WTC11 (cell line): ENCODE data around the gene FAM9C. TPM values are rescaled to one million over a fixed set of nuclear protein-coding genes. Genes with fewer than 3 reads are reported as not detected.

Experiments used
- ATAC-seq: fragments of 200-7000 bp; cut with Tn5 transposase; 2 replicates; pipeline ENCODE4 v1.10.0; 2021; ENCODE audit warnings: mild to moderate bottlenecking, moderate library complexity
- CTCF ChIA-PET: fragments of 300-600 bp; sonication (Branson Sonifier 250); formaldehyde crosslinking; loops from one replicate; lab custom pipeline; 2021; ENCODE audit warnings: antibody characterized with exemption; lab: Charles Lee
- POLR2A ChIA-PET: fragments of 350-600 bp; sonication (Branson Sonifier 250); formaldehyde crosslinking; loops from one replicate; lab custom pipeline; 2021; ENCODE audit warnings: antibody characterized with exemption; lab: Charles Lee
- DNase-seq: peaks from one replicate; pipeline ENCODE4 v3.0.0; 2021; ENCODE audit warnings: low spot score
- H3K27ac Mint-ChIP-seq: 2 replicates; pipeline ENCODE4 v1.8.0; 2021; ENCODE audit warnings: mixed read lengths
- H3K27me3 Mint-ChIP-seq: 2 replicates; pipeline ENCODE4 v1.8.0; 2021; ENCODE audit warnings: low read depth, mild to moderate bottlenecking, moderate library complexity, mixed read lengths
- H3K36me3 Mint-ChIP-seq: 2 replicates; pipeline ENCODE4 v1.8.0; 2021; ENCODE audit warnings: mixed read lengths
- H3K4me1 Mint-ChIP-seq: 2 replicates; pipeline ENCODE4 v1.8.0; 2022; ENCODE audit warnings: mixed read lengths
- H3K4me3 Mint-ChIP-seq: 2 replicates; pipeline ENCODE4 v1.8.0; 2021; ENCODE audit warnings: mild to moderate bottlenecking, moderate library complexity, mixed read lengths
- H3K9me3 Mint-ChIP-seq: 2 replicates; pipeline ENCODE4 v1.8.0; 2021; ENCODE audit warnings: mixed read lengths
- CREM ChIP-seq: sonication (generic); formaldehyde crosslinking; IDR thresholded peaks from 2 replicates; pipeline ENCODE4 v1.8.1; 2022; ENCODE audit warnings: mild to moderate bottlenecking, missing genetic modification reagents, moderate library complexity
- ELF4 ChIP-seq: sonication (generic); formaldehyde crosslinking; IDR thresholded peaks from 2 replicates; pipeline ENCODE4 v1.8.1; 2022; ENCODE audit warnings: low read depth, mild to moderate bottlenecking, moderate library complexity, missing genetic modification reagents
- ESRRA ChIP-seq: sonication (generic); formaldehyde crosslinking; IDR thresholded peaks from 2 replicates; pipeline ENCODE4 v1.8.1; 2022; ENCODE audit warnings: mild to moderate bottlenecking, missing genetic modification reagents, borderline replicate concordance
- FOXK1 ChIP-seq: sonication (generic); formaldehyde crosslinking; IDR thresholded peaks from 2 replicates; pipeline ENCODE4 v1.8.0; 2022; ENCODE audit warnings: mild to moderate bottlenecking, moderate library complexity, missing genetic modification reagents
- GABPB1 ChIP-seq: sonication (generic); formaldehyde crosslinking; IDR thresholded peaks from 2 replicates; pipeline ENCODE4 v1.8.1; 2023; ENCODE audit warnings: mild to moderate bottlenecking, missing genetic modification reagents
- HMGA2 ChIP-seq: fragments of 250-450 bp; sonication (Bioruptor Pico); IDR thresholded peaks from 2 replicates; pipeline ENCODE4 v1.4.0; 2021; ENCODE audit warnings: mild to moderate bottlenecking, moderate library complexity
- IRF2 ChIP-seq: sonication (generic); formaldehyde crosslinking; IDR thresholded peaks from 2 replicates; pipeline ENCODE4 v1.8.0; 2022; ENCODE audit warnings: low read depth, missing genetic modification reagents, borderline replicate concordance
- MYBL2 ChIP-seq: sonication (generic); formaldehyde crosslinking; IDR thresholded peaks from 2 replicates; pipeline ENCODE4 v1.8.1; 2023; ENCODE audit warnings: mild to moderate bottlenecking, moderate library complexity, missing genetic modification reagents
- NFATC4 ChIP-seq: fragments of 250-450 bp; sonication (Bioruptor Pico); IDR thresholded peaks from 2 replicates; pipeline ENCODE4 v1.9.0; 2021; ENCODE audit warnings: mild to moderate bottlenecking
- NR2C2 ChIP-seq: sonication (generic); formaldehyde crosslinking; IDR thresholded peaks from 2 replicates; pipeline ENCODE4 v1.8.0; 2022; ENCODE audit warnings: mild to moderate bottlenecking, missing genetic modification reagents
- TCF7 ChIP-seq: sonication (generic); formaldehyde crosslinking; IDR thresholded peaks from 2 replicates; pipeline ENCODE4 v1.8.0; 2022; ENCODE audit warnings: mild to moderate bottlenecking, low read depth, missing genetic modification reagents, moderate library complexity
- TP53 ChIP-seq: sonication (generic); formaldehyde crosslinking; IDR thresholded peaks from 2 replicates; pipeline ENCODE4 v1.8.1; 2023; ENCODE audit warnings: mild to moderate bottlenecking, missing genetic modification reagents
- ZBTB21 ChIP-seq: sonication (generic); formaldehyde crosslinking; IDR thresholded peaks from 2 replicates; pipeline ENCODE4 v1.8.1; 2023; ENCODE audit warnings: mild to moderate bottlenecking, missing genetic modification reagents, borderline replicate concordance
- ZNF219 ChIP-seq: sonication (generic); formaldehyde crosslinking; IDR thresholded peaks from 2 replicates; pipeline ENCODE4 v1.8.0; 2023; ENCODE audit warnings: missing genetic modification reagents, mild to moderate bottlenecking, borderline replicate concordance
- ZNF263 ChIP-seq: sonication (generic); formaldehyde crosslinking; IDR thresholded peaks from 2 replicates; pipeline ENCODE4 v1.8.1; 2022; ENCODE audit warnings: low read depth, mild to moderate bottlenecking, moderate library complexity, missing genetic modification reagents
- total RNA-seq: library from RNA; stranded (reverse); gene quantifications from 3 replicates; pipeline ENCODE4 v1.2.3, GENCODE V29; 2021
- TF ChIP-seq, protein P1 (sequence below): sonication (generic); formaldehyde crosslinking; IDR thresholded peaks from 2 replicates; pipeline ENCODE4 v1.8.0; 2022; ENCODE audit warnings: missing genetic modification reagents
- TF ChIP-seq, protein P2 (sequence below): fragments of 250-450 bp; sonication (Bioruptor Pico); IDR thresholded peaks from 2 replicates; pipeline ENCODE4 v1.9.0; 2021; ENCODE audit warnings: mild to moderate bottlenecking
- TF ChIP-seq, protein P3 (sequence below): sonication (generic); formaldehyde crosslinking; IDR thresholded peaks from 2 replicates; pipeline ENCODE4 v1.8.0; 2022; ENCODE audit warnings: mild to moderate bottlenecking, missing genetic modification reagents
- TF ChIP-seq, protein P4 (sequence below): sonication (generic); formaldehyde crosslinking; IDR thresholded peaks from 2 replicates; pipeline ENCODE4 v1.8.1; 2022; ENCODE audit warnings: missing genetic modification reagents, borderline replicate concordance
- TF ChIP-seq, protein P5 (sequence below): fragments of 250-450 bp; sonication (Bioruptor Pico); conservative IDR thresholded peaks from 2 replicates; pipeline ENCODE4 v1.9.0; 2021; ENCODE audit warnings: mild to moderate bottlenecking
- TF ChIP-seq, protein P6 (sequence below): sonication (generic); formaldehyde crosslinking; IDR thresholded peaks from 2 replicates; pipeline ENCODE4 v1.8.1; 2023; ENCODE audit warnings: mild to moderate bottlenecking, missing genetic modification reagents, borderline replicate concordance

FAM9C gene
- total RNA-seq, 1 experiment from 2014 or later: 0.28 TPM

DNA sequence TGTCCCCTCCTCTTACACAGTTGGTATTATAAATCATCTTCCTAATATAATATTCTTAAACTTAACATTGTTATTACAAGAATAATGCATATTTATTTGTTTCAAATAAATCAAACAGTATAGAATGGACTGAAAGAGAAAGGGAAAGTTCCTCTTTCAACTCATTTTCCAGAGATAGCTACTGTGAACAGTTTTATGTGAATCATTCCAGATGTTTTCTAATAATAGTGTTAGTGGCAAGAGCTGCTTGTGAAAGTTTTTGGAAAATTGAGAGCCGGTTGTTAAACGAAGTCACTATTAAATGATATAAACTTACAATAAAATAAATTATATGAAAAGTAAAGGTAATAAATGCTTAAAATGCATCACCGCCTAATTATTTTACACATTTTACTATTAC lies 55.0 kb downstream of the FAM9C start:
- Mint-ChIP-seq H3K4me3 (no peak overlapping the region), H3K4me1 (peaks cover 11% of the 10 kb centered on the region; the same call in 1 of the 2 replicates), H3K27me3 (peaks cover 3% of the 10 kb centered on the region), H3K9me3 (peaks cover 16% of the 10 kb centered on the region), H3K27ac (no peak overlapping the region)
- ChIA-PET POLR2A (no interaction called here), CTCF (no interaction called here)
- ATAC-seq: no peak
- no peak for DNase-seq
- TF ChIP-seq TP53 (CRISPR knock-in tag) (no peak), NR2C2 (CRISPR knock-in tag) (no peak), ZNF219 (no peak), TCF7 (CRISPR knock-in tag) (no peak), ZNF263 (CRISPR knock-in tag) (no peak), CREM (CRISPR knock-in tag) (no peak), ELF4 (CRISPR knock-in tag) (no peak), ZBTB21 (CRISPR knock-in tag) (no peak), NFATC4 (no peak), GABPB1 (CRISPR knock-in tag) (no peak), HMGA2 (CRISPR knock-in tag) (no peak), MYBL2 (CRISPR knock-in tag) (no peak)
- TF ChIP-seq, protein P1, sequence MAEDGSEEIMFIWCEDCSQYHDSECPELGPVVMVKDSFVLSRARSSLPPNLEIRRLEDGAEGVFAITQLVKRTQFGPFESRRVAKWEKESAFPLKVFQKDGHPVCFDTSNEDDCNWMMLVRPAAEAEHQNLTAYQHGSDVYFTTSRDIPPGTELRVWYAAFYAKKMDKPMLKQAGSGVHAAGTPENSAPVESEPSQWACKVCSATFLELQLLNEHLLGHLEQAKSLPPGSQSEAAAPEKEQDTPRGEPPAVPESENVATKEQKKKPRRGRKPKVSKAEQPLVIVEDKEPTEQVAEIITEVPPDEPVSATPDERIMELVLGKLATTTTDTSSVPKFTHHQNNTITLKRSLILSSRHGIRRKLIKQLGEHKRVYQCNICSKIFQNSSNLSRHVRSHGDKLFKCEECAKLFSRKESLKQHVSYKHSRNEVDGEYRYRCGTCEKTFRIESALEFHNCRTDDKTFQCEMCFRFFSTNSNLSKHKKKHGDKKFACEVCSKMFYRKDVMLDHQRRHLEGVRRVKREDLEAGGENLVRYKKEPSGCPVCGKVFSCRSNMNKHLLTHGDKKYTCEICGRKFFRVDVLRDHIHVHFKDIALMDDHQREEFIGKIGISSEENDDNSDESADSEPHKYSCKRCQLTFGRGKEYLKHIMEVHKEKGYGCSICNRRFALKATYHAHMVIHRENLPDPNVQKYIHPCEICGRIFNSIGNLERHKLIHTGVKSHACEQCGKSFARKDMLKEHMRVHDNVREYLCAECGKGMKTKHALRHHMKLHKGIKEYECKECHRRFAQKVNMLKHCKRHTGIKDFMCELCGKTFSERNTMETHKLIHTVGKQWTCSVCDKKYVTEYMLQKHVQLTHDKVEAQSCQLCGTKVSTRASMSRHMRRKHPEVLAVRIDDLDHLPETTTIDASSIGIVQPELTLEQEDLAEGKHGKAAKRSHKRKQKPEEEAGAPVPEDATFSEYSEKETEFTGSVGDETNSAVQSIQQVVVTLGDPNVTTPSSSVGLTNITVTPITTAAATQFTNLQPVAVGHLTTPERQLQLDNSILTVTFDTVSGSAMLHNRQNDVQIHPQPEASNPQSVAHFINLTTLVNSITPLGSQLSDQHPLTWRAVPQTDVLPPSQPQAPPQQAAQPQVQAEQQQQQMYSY (CRISPR knock-in tag): no peak
- TF ChIP-seq, protein P2, sequence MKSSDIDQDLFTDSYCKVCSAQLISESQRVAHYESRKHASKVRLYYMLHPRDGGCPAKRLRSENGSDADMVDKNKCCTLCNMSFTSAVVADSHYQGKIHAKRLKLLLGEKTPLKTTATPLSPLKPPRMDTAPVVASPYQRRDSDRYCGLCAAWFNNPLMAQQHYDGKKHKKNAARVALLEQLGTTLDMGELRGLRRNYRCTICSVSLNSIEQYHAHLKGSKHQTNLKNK (CRISPR knock-in tag): no peak
- TF ChIP-seq, protein P3, sequence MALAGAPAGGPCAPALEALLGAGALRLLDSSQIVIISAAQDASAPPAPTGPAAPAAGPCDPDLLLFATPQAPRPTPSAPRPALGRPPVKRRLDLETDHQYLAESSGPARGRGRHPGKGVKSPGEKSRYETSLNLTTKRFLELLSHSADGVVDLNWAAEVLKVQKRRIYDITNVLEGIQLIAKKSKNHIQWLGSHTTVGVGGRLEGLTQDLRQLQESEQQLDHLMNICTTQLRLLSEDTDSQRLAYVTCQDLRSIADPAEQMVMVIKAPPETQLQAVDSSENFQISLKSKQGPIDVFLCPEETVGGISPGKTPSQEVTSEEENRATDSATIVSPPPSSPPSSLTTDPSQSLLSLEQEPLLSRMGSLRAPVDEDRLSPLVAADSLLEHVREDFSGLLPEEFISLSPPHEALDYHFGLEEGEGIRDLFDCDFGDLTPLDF: no peak
- TF ChIP-seq, protein P4, sequence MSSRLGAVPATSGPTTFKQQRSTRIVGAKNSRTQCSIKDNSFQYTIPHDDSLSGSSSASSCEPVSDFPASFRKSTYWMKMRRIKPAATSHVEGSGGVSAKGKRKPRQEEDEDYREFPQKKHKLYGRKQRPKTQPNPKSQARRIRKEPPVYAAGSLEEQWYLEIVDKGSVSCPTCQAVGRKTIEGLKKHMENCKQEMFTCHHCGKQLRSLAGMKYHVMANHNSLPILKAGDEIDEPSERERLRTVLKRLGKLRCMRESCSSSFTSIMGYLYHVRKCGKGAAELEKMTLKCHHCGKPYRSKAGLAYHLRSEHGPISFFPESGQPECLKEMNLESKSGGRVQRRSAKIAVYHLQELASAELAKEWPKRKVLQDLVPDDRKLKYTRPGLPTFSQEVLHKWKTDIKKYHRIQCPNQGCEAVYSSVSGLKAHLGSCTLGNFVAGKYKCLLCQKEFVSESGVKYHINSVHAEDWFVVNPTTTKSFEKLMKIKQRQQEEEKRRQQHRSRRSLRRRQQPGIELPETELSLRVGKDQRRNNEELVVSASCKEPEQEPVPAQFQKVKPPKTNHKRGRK: no peak
- TF ChIP-seq, protein P5, sequence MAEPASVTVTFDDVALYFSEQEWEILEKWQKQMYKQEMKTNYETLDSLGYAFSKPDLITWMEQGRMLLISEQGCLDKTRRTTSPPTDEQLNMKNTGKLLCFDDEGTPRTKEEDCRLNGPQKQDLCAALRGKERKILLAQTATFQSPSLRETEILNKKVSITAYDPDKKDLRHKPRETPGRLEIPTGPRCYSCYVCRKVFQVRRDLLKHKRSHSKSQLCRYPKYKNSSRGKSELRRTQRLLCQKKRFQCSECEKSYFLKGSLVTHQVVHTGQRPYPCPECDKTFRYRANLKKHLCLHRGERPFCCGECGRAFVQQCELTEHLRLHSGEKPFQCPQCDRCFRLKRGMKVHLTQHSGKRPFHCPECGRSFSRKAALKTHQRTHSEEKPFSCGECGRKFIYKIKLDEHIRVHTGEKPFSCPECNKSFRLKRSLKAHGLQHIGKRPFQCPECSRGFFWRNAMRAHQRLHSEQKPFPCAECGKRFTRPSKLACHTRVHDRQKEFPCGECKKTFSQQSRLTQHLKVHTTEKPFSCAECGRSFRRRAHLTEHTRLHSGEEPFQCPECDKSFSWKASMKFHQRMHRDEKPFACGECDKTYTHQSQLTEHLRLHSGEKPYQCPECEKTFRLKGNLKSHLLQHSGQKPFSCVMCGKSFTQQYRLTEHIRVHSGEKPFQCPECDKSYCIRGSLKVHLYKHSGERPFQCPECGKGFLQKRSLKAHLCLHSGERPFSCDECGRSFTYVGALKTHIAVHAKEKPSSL (CRISPR knock-in tag): no peak
- TF ChIP-seq, all 79 proteins: peak for 0
- H3K36me3 Mint-ChIP-seq: peaks cover 12% of the 10 kb centered on the region

DNA sequence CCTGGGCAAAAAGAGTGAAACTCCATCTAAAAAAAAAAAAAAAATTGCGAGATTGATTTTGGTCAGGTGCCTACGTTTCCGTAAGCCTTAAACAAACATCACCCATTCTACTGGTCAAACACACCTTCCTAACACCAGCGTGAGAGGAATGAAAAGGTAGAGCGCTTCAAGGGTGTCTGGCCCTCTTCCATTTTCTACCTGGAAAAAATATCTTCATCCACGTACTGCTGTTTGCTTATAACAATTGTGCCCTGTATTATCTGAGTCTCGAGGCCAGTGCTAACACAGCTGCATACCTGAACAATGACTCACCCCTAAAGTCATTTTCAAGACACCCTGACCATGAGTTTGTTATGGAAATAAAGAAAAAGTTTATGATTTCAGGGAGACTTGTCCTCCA lies 55.6 kb downstream of the FAM9C start:
- Mint-ChIP-seq H3K4me3 (no peak overlapping the region), H3K27me3 (peaks cover 3% of the 10 kb centered on the region), H3K27ac (no peak overlapping the region), H3K9me3 (peaks cover 16% of the 10 kb centered on the region), H3K36me3 (peaks cover 12% of the 10 kb centered on the region), H3K4me1 (peaks cover 11% of the 10 kb centered on the region; the same call in 1 of the 2 replicates)
- no peak for DNase-seq
- ATAC-seq: no peak
- ChIA-PET CTCF (no interaction called here), POLR2A (no interaction called here)
- TF ChIP-seq FOXK1 (CRISPR knock-in tag) (no peak), IRF2 (CRISPR knock-in tag) (no peak), ZNF219 (no peak), ESRRA (CRISPR knock-in tag) (no peak)
- TF ChIP-seq, protein P5 (CRISPR knock-in tag): no peak
- TF ChIP-seq, protein P6, sequence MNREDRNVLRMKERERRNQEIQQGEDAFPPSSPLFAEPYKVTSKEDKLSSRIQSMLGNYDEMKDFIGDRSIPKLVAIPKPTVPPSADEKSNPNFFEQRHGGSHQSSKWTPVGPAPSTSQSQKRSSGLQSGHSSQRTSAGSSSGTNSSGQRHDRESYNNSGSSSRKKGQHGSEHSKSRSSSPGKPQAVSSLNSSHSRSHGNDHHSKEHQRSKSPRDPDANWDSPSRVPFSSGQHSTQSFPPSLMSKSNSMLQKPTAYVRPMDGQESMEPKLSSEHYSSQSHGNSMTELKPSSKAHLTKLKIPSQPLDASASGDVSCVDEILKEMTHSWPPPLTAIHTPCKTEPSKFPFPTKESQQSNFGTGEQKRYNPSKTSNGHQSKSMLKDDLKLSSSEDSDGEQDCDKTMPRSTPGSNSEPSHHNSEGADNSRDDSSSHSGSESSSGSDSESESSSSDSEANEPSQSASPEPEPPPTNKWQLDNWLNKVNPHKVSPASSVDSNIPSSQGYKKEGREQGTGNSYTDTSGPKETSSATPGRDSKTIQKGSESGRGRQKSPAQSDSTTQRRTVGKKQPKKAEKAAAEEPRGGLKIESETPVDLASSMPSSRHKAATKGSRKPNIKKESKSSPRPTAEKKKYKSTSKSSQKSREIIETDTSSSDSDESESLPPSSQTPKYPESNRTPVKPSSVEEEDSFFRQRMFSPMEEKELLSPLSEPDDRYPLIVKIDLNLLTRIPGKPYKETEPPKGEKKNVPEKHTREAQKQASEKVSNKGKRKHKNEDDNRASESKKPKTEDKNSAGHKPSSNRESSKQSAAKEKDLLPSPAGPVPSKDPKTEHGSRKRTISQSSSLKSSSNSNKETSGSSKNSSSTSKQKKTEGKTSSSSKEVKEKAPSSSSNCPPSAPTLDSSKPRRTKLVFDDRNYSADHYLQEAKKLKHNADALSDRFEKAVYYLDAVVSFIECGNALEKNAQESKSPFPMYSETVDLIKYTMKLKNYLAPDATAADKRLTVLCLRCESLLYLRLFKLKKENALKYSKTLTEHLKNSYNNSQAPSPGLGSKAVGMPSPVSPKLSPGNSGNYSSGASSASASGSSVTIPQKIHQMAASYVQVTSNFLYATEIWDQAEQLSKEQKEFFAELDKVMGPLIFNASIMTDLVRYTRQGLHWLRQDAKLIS (CRISPR knock-in tag): no peak
